GM19397 (cell line): Measurements from ENCODE around the gene DIAPH3.

ENCODE experiments used
- ATAC-seq: cut with Tn5 transposase; IDR thresholded peaks from one replicate; pipeline ENCODE4 v1.9.1; 2021; ENCODE audit warnings: mild to moderate bottlenecking, moderate library complexity; ENCODE audit not compliant: unreplicated experiment

The DIAPH3 gene

DNA sequence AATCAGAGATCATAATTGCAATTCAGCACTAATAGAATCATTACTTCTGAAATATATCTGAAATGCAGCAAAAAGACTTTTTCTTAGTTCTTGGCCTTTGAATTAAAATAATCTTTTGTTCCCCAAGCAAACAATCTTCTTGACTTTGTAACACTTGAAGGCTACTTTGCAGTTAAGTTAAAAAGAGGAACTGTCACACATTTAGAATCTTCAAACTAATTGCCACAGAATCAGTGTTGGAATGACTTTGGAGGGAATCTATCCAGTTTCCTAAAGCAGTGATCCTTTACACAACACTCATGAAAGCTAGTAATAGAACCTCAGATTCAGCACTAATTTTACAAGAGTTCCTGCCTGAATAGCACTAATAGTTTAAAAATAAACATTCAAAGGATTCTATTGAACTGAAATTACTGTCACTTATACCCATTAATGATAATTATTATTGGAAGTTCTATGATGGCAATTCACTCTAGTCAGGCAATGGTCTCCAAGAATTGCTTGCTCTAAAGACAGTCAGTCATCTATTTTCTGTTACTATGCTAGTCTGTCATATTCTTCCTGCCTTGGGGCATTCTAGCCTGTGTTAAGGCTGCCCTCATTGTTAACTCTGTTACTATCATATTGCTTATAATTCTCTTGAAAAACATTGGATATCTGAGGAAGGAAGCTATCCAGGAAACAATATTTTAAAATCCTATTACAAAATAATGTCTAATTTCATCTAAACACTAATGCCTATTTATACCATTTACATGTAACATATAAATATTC is 362.4 kb downstream of the DIAPH3 start:
- ATAC-seq: no peak

DNA sequence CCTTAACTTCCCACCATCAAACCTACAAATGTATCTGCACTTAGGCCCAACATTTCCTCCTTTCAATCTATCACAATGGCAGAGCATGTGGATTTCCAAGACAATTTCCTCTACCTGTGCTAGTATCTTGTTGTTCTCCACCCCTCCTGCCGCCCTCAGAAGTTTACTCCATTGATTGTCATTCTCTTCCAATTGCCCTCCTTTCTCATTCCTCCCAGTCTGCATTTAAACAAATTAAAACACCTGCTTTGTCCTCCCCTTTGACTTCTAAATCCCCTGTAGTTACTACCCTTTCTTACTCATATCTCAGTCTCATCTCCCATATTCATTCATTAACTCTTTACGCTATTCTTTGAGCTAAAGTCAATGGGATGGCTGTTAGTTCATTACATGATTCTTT is 370.6 kb downstream of the DIAPH3 start:
- ATAC-seq: no peak

DNA sequence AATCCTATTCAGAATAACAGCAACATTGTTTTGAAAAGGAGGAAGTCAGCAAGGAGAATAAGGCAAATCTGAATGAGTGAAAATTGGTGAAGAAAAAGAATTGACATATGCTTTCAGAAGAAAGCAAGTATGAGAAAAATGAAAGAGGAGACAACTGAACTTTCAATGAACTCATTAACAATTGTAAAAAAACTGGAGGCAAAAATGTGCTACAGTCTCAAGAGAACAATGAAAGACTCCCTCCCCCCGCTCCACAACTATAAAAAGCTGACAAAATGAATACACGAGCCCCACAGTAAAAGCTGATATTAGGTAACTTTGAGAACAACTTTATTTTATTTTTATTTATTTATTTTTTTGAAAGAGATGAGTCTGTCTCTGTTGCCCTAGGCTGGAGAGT is 373.1 kb downstream of the DIAPH3 start:
- no peak for ATAC-seq

DNA sequence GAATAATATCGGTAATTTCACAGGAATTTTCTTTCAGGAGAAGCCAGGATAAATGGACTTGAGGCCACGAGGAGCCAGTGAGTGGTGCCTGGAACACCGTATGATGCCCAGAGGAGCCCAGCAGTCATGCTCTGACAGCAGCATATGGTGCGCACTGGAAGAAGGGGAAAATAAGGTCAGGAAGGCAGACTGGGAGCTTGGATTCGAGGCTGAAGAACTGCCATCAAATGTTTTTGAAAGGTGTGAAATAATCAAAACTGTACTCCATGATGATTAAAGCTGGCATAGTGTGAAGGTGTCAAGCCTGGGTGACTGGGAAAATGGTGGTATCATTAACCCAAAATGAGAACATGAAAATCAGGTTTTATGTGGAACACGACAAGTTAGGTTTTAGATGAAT is 374.2 kb downstream of the DIAPH3 start:
- ATAC-seq: no peak

DNA sequence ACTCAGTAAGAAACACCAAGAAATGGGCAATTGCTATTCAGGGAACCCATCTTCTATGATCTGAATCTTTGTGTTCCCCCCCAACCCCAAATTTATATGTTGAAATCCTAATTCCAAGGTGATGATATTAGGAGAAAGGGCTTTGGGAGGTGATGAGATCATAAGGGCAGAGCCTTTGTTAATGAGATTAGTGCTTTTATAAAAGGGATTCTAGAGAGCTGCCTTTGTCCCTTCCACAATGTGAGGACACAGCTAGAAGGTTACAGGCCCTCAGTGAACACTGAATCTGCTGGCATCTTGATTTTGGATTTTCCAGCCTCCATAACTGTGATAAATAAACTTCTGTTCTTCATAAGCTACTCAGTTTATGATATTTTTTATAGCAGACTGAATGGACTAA is 376.0 kb downstream of the DIAPH3 start:
- no peak for ATAC-seq

DNA sequence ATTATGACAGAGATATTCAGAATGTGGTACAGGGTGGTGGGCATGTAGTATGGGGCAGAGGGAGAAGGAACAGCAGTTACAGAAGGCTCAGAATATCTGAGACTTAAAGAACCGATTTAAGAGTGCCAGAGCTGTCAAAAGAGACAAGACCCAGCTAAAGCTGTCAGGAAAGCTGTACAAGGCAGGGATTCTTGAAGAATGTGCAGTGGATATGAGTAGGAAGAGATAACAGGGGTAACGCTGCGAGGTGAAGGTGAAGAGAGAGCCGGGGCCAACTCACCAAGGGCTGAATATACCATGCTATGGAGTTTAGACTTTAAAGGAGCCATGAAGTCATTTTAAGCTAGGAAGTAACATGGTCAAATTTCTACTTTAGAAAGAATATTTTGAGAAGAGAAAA is 381.0 kb downstream of the DIAPH3 start:
- no peak for ATAC-seq

DNA sequence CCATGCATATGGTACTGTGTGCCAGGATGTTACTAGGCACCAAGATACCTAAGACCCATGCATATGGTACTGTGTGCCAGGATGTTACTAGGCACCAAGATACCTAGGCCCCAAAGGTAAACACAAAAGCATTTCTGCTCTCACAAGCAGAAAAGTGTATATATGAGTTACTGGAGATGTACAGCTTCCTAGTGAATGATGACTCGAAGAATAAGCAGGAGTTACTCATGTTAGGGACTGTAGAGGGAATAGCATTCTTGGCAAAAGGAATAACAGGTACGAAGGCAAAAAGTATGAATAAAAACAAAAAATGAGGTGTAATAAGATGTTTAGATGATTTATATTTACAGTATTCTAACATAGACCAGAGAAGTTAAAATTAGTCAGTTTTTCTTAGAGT is 383.7 kb downstream of the DIAPH3 start:
- ATAC-seq: no peak

DNA sequence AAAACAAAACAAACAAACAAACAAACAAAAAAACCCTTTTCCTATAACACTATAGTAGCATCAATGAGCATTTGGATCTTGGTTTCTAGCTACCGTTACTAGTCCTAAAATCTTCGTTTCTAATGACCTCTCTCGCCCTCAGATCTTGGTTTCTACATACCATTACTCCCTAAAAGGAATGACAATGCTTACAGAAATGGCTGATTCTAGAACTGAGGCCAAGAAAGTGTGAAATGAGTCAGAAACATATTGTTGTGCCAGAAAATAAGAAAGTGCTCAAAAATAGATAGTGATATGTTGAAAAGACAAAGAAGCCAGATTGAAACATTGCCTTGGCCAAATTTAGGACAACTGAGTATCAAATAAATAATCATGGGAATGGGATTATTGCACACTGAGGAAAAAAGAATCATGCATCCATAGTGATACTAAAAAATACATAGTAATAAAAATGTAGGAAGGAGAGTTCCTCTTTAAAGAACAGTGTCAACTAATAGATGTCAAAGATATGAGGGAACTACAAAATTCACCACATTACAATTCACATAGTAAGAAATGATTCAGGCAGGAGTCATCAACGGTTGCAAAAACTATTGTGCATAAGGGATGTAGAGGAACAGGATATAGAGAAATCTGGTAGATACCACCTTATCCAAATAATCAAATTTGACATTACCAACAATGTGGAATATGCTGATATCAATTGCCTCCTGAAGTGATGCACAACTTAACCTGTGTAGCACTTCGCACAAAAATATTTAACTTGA is 386.6 kb downstream of the DIAPH3 start:
- no peak for ATAC-seq

DNA sequence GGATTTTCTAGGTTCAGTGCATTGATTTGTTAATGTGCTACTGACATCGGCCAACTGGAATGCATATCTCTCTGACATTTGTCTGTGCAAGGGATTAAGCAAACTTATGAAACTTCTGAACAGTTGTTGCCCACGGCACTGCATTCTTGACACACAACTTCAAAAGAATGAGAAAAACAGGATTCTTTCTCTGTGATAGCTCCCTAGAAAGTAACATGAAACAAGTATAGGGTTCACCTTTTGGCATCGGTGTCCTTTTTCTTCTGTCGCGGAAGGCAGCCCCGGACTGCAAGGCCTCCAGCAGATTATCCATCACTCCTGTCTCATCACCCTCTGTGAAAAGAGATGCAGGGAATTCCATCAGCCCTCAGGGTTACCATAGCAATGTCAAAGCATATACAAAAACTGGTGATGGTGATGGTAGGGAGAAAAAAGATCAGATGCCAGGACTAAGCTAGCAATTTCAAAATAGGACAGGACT is 389.2 kb downstream of the DIAPH3 start:
- ATAC-seq: no peak

DNA sequence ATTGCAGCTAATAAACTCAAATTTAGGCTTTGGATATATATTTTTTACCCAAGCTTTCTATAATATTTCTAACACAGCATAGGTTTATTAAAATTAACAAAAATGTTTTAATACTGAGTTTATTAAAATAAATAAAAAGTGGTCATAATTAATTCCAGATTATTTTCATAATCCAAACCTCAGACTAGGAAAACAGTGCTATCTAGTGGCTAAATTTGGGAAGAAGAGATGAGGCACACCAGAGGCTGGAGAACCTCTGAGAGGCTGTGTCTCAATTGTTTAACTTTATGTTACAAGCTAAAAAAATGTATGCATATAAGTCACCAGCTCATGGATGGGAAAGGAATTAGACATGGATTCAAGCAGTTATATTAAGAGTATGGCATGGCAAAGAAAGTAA is 392.5 kb downstream of the DIAPH3 start:
- ATAC-seq: no peak

DNA sequence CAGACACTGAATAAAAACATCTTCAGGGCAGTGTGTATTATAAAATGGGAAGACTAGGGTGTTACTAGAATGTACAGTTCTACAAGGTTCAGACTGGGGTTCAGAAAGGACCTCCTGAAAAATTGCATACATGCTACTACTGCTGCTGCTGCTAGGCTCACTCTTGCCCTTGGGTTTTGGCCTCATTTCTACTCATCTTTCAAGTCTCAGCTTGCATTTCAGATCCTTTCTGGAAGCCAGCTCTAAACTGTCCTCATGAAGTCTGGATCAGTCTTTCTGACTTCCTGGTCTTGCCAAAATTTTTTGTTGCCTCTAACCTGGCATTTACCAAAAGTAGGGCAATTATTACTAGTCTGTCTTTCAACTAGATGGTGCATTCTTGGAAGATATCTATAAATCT is 393.3 kb downstream of the DIAPH3 start:
- ATAC-seq: no peak

DNA sequence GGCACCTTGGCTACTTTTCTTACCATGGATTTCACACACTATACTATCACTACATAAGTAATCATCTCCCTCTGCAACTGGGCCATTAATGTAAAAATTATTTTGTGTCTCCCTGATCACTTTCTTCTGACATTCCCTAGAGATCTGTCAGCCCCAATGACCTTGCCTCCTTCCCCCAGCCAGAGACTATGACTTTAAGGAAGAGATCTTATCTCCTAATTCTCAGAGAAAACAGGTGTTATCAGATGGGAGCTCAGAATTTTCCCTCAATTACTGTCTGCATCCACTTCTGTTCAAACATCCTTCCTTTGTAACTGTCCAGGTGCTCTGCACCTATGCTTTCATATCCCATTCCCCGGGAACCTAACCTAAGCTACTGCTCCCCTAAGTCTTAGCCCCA is 397.5 kb downstream of the DIAPH3 start:
- no peak for ATAC-seq

- ATAC-seq: no peak
These were observed 408.0 kb downstream of the DIAPH3 start for GRCh38 chr13:59755632-59756290.

GRCh38 chr13:59754411-59754810 is 409.3 kb downstream of the DIAPH3 start:
- ATAC-seq: no peak

GRCh38 chr13:59750860-59751259 is 412.9 kb downstream of the DIAPH3 start:
- ATAC-seq: no peak

- ATAC-seq: no peak
These were observed 415.7 kb downstream of the DIAPH3 start for GRCh38 chr13:59748046-59748445.

DNA sequence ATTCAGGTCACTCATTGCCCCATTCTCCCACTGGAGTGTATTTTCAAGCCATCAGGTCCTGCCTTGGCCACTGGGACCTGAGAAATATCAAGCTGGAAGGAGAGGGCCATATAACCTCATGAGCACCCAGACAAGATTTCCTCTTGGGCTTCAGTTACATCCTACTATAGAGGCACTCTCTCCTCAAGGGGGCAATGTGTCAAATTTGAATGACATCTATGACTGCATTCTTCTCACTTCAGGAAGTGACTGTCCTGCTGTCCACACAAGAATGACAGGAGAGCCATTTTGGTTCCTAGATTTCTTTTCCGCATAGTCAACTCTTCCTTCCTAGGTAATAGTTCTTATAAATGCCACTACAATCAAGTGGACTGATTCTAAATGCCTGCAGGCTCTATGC is 416.2 kb downstream of the DIAPH3 start:
- peak; percentile 45 for ATAC-seq

GRCh38 chr13:59746291-59746962 is 417.3 kb downstream of the DIAPH3 start:
- no peak for ATAC-seq

DNA sequence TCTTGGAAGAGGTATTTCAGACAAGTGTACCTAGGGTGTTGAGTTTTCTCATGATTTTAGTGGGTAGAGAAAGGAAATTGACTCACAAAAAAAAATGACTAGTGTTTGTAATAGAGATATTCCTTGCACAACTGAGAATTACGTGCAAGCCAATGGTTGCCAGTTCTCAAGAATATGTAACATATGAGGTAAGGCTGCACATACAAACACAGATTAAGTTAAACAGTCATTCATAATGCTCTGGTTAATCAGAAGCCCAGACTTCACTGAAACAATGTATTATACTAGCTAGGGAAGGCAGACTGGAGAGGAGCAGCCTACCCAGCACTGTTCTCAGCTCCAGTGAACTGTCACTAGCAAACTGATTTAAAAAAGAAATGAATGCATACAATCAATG is 418.3 kb downstream of the DIAPH3 start:
- ATAC-seq: no peak

DNA sequence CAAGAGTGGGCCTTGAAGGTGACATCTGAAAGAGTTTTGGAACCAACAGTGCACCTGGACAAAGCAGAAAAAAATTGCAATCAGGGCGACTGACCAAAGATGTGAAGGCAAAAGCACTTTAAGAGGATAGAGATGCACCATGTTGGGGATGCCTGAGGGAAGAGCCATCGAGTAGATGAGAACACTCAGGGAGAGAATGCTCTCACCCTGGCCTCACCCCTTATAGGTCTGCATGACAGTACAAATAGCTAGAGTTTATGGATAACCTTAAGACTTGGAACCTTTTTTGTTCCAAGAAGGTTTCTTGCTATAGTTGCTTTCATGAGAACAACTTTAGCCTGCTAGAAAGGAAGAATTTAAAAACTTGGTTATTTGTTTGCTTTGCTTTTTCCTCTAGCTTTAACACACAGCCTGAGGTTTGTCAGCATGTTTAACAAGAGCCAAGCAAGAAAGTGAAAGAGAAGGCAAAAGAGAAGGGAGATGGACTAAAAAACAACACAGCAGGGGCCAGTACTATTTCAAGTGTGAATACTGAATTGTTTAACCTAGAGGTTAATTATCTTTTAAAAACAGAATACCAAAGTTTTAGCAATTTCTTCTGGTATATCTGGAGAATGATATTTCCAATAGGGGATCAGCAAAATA is 418.9 kb downstream of the DIAPH3 start:
- ATAC-seq: no peak

- ATAC-seq: no peak
These were observed 420.5 kb downstream of the DIAPH3 start for GRCh38 chr13:59743195-59743594.
